ENCODE results near the gene ODAD2.

The ODAD2 gene

DNA sequence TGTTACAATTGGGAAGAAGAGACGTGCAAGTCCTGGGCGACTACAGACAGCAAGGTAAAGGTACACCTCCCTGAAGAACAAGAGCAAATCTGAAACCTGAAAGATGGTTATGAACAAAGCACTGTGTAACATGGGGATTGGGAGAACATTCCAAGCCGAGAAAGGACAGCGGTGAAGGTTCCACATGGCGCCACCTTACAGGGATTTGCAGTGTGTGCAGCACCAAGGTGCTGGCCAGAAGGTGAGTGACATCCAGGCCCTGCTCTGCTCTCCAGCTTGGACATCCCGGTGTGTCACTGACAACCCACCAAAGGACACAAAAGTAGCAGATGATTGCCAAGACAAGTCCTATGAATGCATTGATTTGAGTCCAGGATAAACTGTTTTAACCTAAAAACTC lies 165.1 kb downstream of the ODAD2 start:
- DNase-seq = no peak

DNA sequence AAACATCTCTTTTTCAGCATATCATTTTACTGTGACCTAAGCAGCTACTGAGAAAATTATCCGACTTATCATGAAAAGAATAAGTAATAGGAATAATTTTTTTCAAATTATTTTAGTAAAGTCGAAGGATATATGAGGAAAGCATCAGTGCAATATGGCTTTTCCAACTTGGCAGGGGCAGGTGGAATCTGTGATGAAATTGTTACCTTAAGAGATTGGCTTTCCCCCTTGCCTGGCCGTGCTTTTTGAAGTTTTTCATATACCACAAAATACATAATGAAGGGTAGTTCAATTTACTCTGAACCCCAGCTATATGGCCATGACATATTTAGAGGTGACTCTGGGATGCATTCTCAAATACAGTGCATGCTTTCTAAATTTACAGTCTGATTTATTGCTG lies 166.1 kb downstream of the ODAD2 start:
- no peak for DNase-seq

DNA sequence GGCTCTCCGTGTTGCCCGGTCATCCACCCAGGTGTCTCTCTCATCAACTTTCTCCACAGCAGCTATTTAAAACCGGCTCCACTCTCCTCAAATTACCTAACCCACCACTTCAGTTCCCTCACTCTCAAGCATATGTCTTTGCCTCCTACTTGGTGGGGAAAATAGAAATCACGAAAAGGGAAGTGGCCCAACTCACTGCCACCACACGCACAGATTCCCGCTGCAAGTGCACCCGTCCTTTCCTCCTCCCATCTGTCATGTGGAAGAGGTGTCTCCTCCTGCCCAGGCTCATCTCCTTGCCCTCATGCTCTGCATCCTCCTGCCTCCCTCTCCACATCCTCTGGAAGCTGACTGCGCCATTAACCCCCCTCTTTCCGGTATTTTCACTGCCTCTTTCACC lies 172.5 kb downstream of the ODAD2 start:
- DNase-seq = no peak

DNA sequence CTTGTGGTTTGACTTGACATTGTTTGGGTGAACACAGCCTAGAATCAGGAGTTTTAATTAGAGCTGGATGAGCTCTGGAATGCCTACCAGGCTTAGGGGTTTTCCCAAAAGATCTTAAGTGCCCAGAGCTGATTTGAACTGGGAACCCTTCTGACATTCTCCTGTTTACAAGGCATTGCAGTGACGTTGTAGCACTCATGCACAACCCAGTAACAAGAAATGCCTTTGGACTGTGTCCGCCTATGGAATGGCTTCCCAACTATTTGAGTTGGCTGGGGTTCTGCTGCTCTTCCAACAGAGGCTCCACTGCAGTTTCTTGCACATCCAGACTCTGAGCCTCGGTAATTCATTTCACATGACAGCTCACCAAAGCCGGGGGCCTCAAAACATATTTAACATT lies 176.6 kb downstream of the ODAD2 start:
- no peak for DNase-seq

DNA sequence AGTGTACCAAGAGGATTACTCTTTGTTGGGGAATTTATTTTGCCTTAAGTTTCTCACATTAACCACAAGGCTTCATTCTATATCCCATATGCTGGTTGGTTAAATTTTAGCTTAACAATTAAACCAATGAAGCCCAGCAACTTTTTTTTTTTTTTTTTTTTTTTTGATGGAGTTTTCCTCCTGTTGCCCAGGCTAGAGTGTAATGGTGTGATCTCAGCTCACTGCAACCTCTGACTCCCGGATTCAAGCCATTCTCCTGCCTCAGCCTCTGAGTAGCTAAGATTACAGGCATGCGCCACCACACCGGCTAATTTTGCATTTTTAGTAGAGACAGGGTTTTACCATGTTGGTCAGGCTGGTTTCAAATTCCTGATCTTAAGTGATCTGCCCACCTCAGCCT lies 178.2 kb downstream of the ODAD2 start:
- DNase-seq = no peak

DNA sequence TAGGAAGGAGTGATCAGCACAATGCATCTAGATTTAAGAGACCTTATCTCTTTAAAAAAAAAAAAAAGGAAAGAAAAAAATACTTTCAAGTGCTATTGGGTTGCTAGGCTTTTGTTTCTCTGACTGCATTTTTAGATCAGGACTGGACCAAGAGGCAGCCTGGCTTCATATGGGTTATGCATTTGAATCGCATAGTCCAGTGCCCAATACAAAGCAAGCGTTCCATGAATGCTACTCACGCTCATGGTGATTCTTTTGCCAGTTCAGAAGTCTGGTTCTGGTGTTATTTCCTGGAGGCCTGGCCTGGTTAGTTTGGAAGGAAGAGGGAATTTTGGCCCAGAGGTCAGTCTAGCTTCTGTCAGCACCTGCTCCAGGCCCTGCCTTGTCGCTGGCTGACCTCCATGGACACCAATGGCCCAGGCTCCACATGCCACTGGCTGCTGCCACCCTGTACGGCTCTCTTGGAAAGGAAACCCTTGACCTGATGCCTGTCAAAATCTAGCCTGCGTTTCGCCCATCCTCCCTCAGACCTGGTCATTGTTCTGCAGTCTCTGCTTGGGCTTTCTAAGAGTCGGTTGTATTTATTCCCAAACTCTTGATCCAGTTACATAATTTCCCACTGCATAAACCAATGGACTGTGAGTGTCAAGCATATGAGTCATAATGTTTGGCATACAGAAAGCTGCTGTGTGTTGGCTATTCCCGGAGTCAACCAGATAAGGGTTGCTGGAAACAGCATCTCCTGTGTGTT lies 178.9 kb downstream of the ODAD2 start:
- no peak for DNase-seq

DNA sequence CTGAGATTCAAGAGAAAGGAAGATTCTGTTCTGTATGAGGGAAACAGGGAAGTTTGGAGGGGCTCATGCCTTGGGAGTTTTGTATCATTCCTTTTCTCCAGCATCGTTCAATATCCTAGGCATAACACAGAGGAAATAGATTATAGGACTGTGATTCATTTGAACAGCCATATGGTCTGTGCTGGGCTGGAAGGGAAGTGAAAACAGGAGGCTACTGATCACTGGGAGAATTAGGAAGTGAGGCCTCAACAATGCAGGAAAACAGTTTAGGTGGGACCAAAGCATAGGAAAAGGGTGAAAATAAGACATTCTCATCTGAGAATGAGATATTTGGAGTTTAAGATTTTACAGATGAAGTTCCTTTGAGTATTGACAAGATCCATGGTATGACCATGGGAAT lies 182.6 kb downstream of the ODAD2 start:
- no peak for DNase-seq

DNA sequence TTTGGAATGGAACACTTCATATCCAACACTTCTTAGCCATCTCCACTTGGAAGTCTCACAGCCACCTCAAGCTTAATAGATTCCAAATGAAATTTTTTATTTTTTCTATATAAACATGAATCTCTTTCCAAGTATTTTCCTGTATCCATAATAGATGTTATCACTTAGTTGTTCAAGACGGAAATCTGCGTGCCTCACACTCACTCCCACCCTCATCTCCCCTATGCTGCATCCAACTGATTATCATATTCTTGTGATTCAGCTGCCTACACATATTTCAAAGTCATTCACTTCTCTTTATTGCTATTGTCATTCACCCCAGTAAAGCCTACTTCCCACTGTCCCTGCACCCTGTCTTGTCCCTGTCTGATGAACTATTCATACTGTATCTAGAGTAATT lies 183.0 kb downstream of the ODAD2 start:
- no peak for DNase-seq

DNA sequence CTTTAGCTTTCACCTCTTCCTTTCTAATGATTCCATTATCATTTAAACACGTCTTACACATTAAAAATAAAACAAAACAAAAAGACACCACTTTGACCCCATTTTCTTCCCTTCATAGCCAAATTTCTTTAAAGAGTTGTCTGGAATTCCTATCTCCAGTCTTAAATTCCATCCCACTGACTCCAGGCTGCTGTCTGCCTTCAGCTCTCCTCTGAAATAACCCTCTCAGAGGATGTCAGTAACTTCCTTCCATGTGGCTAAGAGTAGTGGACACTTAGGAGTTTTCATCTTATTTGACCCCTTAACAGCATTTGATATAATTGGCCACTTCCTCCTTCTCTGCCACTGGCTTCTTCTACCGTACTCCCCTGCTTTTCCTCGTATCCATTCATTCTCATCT lies 183.6 kb downstream of the ODAD2 start:
- DNase-seq = no peak

DNA sequence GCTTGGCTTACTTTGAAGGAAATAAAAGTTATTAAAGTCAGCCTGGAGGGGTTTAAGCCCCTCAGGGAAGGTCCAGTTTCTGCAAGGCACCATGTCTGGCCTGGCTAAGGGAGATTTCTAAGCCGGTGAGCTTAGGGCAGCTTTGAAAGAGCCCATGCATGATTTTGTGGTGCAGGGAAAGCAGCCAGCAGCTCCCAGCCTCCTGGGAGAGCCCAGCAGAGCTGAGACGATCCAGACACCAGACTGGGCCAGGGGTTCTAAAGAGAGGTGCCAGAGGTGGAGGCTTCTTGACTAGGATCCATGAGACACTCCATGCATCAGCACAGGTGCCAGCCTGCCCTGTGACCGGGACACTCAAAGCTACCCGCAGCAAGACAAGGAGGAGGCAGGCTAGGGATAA lies 193.7 kb downstream of the ODAD2 start:
- DNase-seq = no peak

DNA sequence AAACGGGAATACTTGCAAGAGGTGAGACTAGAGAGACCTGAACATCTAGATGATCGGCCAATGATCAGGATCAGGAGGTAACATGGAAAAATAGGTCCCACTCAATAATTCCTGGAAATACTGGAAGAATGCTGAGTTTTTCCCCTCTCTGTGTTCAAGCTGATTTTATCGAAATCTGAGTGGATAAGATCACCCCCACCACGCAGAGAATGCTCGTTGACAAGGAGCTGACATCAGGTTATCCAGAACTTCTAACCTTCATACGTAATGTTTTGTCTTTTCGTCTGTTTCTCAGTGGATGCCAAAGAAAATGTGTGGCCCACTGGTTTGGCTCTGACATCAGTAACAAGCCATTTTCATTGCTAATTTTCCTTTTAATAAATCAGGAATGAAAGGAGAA lies 194.7 kb downstream of the ODAD2 start:
- DNase-seq = no peak

DNA sequence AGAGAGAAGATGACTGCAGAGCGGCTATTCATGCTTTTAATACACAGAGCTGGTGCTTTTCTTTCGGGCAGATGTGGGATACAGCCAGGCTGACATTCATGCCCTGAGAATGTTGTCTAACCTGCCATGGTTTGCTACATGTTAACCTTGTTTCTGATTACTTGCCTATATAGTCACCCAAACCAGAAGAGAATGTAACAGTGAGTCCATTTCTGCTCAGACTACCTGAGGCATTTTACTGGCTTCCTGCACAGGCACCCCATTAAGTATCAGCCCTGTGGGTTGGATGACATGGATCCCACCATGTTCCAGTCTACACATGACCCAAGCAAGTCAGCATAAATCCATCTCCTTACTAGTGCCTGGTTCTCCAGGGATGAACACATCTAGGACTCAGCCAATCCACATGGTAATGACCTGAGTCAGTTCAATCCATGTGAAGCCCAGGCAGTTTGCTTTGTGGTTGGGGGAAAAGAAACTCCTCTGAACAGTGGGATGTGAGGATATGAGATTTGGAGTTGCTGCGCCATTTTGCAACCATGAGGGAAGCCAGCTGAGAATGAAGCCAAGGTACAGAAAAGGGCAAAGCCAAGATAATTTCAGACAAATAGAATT lies 197.6 kb downstream of the ODAD2 start:
- no peak for DNase-seq

DNA sequence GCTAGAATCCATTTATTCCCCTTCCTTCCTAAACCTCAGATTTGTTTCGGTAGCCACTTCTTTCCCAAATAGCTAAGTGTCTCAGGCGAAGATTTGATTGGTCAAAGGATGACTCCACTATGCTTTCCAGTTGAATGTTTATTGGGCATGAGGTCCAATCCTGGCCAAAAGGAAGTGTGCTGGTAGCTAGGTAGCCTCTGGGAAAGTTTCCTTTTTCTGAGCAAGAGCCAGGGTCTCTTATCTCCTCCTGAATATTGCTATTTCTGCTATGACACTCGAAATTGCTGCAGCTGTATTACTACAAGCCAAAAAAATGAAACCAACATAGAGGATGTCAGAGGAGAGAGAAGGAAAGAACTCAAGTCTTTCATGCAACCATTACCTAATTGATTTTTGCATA lies 199.8 kb downstream of the ODAD2 start:
- DNase-seq = no peak

DNA sequence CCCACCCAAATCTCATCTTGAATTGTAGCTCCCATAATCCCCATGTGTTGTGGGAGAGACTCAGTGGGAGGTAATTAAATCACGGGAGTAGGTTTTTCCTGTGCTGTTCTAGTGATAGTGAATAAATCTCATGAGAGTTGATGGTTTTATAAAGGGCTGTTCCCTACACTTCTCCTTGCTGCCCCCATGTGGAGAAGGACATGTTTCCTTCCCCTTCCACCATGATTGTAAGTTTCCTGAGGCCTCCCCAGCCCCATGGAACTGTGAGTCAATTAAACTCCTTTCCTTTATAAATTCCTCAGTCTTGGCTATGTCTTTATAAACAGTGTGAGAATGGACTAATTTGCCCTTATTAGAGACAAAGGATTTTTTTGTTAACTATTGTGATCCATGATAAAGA lies 204.7 kb downstream of the ODAD2 start:
- no peak for DNase-seq

DNA sequence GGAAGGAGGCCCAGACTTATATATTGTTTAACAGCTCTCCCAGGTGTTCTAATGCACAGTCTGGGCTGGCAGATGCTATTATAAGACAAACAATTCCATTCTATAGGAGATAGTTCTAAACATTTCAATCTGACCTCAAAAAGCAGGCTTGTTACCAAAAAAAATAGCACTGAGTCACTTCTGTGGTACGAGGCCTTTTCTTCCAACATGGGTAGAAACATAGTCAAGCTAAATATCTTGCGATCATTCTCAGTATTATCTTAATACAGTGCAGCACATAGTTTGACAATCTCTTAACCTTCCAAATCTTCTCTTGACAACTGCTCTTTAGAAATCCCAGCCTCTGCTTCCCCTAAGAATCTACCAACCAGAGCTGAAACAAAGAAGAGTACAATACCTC lies 206.7 kb downstream of the ODAD2 start:
- DNase-seq = no peak

DNA sequence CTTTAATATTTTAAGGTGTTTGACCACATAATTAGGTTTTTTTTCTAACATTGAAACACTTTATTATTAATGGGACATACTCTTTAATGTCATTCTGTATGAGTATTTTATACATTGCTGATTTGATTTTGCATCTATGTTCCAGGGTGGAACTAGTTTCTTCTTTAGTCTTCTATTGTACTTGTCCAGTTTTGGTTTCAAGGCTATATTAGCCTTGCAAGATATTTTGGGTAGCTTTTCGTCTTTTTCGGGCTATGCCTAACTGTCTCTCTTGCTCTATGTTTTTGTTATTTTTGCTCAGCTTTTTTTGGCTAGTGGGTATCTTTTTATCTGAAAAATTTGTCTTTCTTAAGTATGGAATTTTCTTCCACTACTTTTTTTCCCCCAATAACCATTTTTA lies 214.6 kb downstream of the ODAD2 start:
- DNase-seq = no peak

DNA sequence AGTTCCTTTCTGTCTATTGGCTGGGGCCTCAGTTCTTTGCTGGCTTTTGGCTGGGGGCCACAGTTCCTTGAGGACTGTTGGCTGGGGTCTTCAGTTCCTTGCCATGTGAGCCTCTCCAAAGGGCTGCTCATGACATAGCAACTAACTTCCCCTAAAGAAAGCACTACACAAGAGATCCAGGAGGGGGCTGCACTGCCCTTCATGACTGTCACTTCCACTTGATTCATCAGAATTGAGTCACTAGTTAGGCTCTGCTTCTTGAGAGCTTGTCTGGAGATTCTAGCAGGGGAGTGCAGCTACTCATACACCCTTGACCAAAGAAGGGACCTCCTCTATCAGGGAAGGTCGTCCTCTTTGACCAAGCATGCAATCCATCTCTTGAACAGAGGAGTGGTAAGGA lies 215.2 kb downstream of the ODAD2 start:
- peak in 1 of 2 donors; percentile 7 for DNase-seq

DNA sequence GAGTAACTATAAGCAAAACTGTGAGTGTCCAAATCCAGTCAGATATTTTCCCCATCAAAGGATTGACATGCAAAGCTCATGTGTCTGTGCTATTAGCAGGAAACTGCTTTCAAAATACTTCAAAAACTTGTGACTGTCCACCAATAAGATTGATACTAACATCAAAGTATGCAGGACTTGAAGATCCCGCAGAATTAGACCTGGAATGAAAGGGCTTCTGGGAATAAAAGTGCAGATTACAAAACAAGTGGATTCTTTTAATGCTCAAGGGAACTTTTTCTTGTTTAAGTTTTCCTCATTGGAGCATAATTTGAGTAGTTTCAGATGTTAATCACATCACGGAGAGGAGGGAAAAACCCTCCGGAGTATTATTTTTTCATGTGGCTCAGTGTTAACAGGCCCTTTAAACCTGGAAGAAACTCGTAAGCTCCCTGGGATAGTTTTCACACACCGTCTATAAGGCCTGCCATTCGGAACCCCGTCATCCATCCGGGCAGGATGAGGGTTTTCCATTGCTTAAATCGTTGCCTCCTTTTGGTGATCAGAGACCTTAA lies 219.3 kb downstream of the ODAD2 start:
- no peak for DNase-seq

DNA sequence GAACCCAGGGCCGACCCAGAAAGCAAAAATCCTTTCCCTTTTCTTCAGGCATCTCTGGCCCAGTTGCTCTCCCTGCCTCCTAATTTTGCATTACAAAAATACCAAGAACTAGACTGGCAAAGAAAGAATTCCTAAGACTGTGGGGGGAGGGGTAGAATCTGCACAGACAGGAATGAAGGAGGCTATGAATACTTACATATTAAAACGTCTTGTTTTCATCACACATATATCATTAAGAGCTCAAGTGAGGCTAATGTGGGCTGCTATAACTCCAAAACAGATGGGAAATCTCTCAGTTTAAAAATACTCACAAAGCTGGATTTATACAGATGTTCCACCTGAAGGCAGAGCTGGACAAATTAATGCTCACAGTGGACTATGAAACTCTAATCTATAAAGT lies 224.0 kb downstream of the ODAD2 start:
- DNase-seq = no peak

DNA sequence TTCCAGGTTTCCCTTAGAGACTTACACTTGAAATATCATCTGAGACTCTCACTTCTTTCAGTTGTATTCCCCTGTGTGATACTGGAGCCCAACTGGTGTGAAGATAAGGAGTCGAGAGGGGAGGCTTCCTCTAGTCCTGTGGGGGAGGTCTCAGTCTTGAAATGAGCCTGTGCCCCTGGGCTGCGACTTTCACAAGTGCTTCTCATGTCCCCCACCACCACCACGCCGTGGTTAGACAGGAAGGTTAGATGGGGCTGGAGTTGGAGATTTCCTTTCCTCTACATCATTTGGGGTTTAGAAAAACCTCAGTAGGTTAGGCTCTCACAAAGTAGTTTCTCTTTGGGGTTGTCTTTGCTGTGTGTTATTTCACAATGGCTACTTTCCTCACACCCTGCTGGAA lies 227.6 kb downstream of the ODAD2 start:
- no peak for DNase-seq

DNA sequence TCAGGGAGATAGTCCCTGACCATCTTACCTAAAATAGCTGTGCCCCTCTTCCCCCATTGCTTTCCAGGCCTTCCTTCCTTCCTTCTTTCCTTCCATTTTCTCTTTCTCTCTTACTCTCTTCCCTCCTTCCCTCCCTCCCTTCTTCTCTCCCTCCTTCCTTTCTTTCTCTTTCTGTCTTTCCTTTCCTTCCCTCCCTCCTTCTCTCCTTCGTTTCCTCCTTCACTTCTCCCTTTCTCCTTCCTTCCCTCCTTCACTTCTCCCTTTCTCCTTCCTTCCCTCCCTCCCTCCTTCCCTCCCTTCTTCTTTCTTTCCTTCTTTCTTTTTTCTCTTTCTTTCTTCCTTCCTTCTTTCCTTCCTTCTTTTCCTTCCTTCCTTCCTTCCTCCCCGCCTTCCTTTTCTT lies 228.7 kb downstream of the ODAD2 start:
- DNase-seq = no peak

Measured in bone marrow (tissue), 2 donors.